ENCODE results near the gene PRKCA. TPM values are rescaled to one million over a fixed set of nuclear protein-coding genes. Genes with fewer than 3 reads are reported as not detected.

The PRKCA gene
- total and polyA plus RNA-seq, 10 of the 15 experiments (the other 5 are each of a cell fraction or from before 2014, with no cell fraction given) = 0.11 to 14.6 (median 0.72) TPM

DNA sequence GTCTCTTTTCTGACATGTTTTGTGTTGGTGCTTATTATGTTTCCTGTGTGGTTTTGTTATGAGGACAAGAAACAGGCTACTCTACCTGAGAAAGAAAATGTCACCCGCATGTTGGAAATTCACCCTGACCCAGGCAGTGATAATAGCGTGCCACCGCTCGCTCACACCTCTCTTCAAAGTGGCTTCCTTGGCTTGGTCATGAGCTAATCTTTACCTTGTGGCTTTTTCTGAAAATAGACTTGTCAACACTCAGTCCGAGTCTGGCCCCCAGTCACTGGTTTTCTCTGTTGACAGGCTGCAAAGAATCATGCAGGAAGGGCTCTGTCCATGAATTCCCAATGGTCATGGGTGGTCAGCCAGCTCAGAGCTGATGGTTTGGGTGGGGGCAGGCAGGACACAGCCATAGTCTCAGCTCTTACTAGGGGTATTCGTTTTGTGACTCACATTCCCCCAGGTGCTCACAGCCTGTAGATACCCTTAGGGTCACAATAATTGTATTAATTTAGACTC, 411.2 kb downstream of the PRKCA start (continued):
- TF ChIP-seq TBL1XR1 (IDR thresholded peaks at IDR 0.05; ENCODE audit: low read depth, low read length) = peak; percentile 83; the same call in 1 of the 2 replicates
- TF ChIP-seq RELA (IDR thresholded peaks at IDR 0.05; ENCODE audit: borderline replicate concordance, partially characterized antibody) = no peak
- peak; percentile 45; the same call in 1 of the 2 replicates for TF ChIP-seq PML (IDR thresholded peaks at IDR 0.05; ENCODE audit: low read length)
- TF ChIP-seq ZNF622 (IDR thresholded peaks at IDR 0.05) = no peak
- TF ChIP-seq, protein P1, sequence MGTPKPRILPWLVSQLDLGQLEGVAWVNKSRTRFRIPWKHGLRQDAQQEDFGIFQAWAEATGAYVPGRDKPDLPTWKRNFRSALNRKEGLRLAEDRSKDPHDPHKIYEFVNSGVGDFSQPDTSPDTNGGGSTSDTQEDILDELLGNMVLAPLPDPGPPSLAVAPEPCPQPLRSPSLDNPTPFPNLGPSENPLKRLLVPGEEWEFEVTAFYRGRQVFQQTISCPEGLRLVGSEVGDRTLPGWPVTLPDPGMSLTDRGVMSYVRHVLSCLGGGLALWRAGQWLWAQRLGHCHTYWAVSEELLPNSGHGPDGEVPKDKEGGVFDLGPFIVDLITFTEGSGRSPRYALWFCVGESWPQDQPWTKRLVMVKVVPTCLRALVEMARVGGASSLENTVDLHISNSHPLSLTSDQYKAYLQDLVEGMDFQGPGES (IDR thresholded peaks at IDR 0.05) = no peak
- TF ChIP-seq CBFB (IDR thresholded peaks at IDR 0.05; ENCODE audit: low read depth) = peak; percentile 86
- TF ChIP-seq ZNF207 (IDR thresholded peaks at IDR 0.05; ENCODE audit: borderline replicate concordance) = no peak
- peak; percentile 98 for TF ChIP-seq DPF2 (IDR thresholded peaks at IDR 0.05)
- TF ChIP-seq ZSCAN29 (IDR thresholded peaks at IDR 0.05) = peak; percentile 64; the same call in 1 of the 2 replicates
- peak; percentile 88 for TF ChIP-seq PAX5 (IDR thresholded peaks at IDR 0.05; ENCODE audit: borderline replicate concordance, low read depth, low read length)
- TF ChIP-seq RB1 (IDR thresholded peaks at IDR 0.05; ENCODE audit: borderline replicate concordance) = no peak
- peak; percentile 77; the same call in 1 of the 2 replicates for TF ChIP-seq ZNF24 (IDR thresholded peaks at IDR 0.05)
- no peak for TF ChIP-seq CEBPB (IDR thresholded peaks at IDR 0.05; ENCODE audit: borderline replicate concordance in 1 of 2, low read depth in 2 of 2, low read length in 2 of 2)
- TF ChIP-seq MXI1 (IDR thresholded peaks at IDR 0.05; ENCODE audit: low read depth, low read length) = peak; percentile 82

Measured in GM12878 (cell line).